GM03348 (cell line): Measurements from ENCODE around the gene ZNF346.

Experiments
- DNase-seq: peaks from one replicate; pipeline ENCODE4 v3.0.0; 2012; ENCODE audit warnings: low spot score

ZNF346 gene

DNA sequence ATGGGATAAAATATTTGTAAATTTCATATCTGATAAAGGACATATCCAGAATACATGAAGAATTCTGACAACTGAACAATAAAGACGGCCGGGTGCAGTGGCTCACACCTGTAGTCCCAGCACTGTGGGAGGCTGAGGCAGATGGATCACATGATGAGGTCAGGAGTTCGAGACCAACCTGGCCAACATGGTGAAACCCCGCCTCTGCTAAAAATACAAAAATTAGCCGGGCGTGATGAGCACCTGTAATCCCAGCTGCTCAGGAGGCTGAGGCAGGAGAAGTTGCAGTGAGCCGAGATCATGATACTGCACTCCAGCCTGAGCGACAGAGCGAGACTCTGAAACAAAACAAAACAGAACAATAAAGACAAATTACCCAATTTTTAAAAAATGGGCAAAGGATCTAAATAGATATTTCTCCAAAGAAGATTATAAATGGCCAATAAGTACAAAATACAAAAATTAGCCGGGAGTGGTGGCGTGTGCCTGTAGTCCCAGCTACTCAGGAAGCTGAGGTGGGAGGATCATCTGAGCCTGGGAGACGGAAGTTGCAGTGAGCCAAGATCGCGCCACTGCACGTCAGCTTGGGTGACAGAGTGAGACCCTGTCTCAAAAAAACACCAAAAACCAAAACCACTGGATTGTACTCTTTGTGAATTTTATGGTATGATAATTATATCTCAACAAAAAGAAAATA is 101.4 kb downstream of the ZNF346 start:
- no peak for DNase-seq

DNA sequence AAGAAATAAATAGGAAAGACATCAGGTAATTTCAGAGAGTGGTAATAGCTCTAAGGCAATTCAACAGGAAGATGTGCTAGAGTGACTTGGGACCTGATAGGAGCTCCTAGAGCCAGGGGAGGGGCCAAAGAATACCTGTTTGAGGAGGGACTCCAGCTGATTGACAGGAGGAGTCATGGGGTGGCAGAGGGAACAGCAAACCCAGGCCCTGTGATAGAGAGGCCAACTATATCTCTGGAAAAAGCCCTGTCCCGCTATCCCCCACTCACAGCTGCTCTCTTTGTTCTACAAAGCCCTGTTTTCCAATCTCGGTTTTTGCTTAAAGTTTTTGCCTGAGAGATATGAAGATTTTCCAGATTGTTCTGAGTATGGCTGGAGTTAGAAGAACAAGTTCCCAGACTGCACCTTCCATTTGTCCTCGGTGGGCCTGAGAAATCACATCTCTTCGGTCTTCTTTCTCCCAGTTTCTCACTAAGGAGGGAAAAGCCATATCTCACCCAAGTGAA is 102.0 kb downstream of the ZNF346 start:
- no peak for DNase-seq

DNA sequence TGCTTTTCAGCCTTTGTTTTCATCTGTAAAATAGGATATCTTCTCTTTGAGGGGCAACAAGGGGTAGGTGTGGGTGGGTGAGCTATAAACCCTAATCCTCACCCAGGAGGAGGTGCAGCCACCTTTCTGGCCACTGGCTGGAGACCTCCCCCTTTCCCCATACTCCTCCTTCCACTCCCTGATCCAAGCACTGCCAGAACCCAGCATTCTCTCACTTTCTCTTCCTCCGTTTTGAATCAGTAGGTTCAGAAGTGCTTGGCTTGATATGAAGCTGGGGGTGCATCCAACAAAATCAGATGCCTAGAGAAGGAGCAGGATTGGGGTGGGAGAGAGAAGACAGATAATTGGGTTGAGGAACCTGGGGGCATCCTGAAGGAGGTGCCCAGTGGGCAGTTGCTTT is 104.3 kb downstream of the ZNF346 start:
- no peak for DNase-seq

DNA sequence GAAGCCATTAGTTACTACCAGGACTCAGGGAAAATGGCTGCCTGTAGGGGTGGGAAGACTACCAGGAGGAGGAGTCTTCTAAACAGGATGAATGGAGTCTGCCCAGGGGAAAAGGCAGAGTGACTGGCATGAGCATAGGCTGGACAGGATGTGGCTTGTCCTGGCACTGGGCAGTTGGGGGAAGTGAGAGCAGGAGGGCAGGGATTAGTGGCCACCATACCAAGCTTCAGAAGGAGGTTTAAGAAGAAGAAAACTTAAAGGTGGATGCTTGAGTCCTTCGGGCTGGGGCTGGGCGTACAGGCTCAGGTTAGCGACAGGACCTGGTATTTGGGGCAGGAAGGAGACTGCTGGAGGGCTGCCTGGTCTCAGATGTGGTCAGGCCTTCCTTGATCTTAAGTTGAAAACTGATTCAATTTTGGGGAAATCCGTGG is 106.1 kb downstream of the ZNF346 start:
- no peak for DNase-seq

DNA sequence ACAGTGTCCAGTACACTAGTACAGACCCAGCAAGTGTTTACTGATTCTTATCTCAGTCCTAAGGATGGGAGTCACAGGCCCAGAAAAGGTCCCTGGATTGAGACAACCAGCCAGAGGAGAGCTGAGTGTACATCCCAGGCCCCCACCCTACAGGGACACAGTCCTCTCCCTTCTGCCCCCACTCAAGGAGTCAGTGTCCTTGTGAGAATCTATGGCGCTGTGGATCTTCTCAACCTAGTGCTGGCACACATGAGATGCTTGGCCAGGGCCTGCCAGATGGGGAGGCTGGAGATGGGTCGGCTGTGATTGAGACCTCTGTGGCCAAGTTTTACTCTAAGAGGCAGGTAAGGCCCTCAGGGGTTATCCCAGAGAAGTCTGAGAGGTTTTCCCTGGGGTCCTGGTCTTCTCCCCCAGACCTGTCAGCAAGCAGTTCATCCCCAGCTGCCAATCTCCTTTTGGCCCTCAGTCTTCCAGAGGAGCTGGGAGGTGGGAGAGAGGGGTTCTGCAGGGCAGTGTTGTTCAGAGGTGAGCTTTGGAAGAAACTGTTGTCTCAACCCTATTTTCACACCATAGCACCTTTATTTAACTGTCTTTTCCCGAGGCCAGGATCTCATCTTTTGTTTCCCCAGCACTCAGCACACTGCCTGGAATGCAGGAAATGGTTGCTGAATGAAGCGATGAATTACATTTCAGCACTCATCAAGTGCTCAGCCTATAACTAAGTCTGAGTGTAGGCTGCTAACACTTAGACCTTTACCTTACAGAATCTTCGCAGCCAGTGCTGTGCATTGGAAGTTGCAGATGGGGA is 107.9 kb downstream of the ZNF346 start:
- peak; percentile 41 for DNase-seq
